ENCODE data around the gene CROCC2.

CROCC2 gene

GRCh38 chr2:240921311-240921994 is 15.3 kb downstream of the CROCC2 start:
- no peak for DNase-seq (ENCODE audit: low read depth)

GRCh38 chr2:240921995-240922244 is 15.8 kb downstream of the CROCC2 start:
- DNase-seq (ENCODE audit: low read depth): no peak

DNA sequence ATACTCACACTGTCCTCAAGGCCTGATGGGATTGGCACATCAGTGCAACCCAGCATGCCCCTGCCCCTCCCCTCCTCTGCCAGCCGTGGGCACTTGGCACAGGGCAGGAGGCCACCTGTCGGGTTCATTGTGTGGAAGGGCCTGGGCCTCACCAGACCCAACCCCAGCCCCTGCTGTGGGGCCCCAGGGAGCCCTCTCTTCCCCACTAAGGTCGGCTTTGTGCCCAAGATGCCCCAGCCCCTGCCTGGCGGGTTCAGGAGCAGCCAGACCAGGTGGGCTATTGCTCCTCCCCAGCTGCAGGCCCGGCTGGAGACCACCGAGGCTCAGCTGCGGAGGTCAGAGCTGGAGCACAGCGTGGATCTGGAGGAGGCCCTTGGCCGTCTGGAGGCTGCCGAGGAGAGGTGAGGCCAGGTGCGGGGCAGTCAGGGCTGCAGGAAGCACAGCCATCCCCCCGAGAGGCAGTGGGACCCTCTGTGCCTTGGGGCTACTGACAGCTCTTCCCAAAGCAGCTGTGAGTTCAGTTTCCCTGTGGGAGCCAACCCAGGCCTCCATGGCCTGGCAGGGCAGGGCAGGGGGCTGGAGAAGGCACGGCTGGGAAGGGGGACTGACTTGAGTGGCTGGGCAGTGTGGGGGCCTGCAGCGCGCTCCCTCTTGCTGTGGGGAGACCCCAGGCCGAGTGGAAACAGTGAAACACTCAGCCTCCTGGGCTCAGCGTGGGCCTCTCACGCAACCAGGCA is 16.3 kb downstream of the CROCC2 start:
- no peak for DNase-seq (ENCODE audit: low read depth)

GRCh38 chr2:240922982-240923537 is 16.9 kb downstream of the CROCC2 start:
- no peak for DNase-seq (ENCODE audit: low read depth)

DNA sequence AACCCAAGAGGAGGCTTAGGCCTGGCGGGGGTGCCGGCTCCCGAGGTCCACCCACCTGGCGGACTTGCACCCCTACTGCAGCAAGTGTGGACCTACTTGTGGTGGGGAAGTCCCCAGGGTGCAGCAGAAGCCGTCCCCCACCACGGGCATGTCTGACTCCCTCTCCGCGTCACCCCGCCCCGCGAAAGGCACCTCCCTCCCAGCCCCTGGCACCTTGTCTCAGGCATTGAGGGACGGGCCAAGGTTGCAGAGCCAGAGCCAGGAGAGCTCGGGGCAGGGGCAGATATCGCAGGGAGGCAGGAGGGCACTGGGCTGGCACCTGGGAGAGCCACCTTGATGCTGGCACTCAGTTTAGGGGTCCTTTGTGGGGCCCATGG is 19.0 kb downstream of the CROCC2 start:
- DNase-seq (ENCODE audit: low read depth): no peak

DNA sequence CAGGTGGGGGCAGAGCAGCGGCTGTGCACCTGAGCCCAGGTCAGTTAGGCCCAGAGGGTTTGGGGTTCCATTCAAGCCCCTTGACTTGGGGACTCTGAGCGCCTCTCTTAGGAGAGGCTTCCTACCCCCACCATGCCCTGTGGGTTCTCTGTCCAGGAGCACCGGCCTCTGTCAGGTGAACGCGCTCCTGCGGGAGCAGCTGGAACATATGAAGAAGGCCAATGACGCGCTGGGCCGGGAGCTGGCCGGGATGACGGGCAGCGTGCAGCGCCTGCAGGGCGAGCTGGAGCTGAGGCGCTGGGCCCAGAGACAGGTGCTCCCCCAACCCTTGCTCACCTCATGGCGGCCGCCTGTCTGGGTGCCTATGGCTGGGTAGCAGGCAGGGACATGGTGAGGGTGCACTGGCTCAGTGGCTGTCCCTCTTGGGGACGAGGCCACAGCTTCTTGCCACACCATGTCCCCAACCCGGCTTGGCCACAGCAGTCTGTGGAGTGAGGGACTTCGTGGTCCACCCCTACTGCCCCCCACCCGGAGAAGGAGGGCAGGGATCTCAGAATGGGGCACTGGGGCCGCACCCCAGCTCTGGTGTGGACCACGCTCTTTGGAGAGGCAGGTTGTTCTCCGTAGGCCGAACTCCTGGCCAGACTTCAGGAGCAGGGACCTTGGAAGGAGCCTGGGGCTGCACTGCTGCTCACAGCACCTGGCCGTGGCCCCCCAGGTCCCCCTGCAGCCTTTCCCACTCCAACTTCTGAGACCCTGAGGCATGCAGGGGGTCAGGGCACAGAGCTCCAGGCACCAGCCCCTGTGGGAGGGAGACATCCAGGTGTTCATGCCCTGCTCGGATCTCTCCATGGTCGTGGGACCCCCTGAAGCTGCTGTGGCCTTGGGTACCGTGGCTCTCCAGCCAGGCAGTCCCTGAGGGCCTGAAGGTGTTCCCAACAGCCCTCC is 19.7 kb downstream of the CROCC2 start:
- DNase-seq (ENCODE audit: low read depth): no peak

- DNase-seq (ENCODE audit: low read depth): no peak
Measured at GRCh38 chr2:240926516-240927389, 20.6 kb downstream of the CROCC2 start.

DNA sequence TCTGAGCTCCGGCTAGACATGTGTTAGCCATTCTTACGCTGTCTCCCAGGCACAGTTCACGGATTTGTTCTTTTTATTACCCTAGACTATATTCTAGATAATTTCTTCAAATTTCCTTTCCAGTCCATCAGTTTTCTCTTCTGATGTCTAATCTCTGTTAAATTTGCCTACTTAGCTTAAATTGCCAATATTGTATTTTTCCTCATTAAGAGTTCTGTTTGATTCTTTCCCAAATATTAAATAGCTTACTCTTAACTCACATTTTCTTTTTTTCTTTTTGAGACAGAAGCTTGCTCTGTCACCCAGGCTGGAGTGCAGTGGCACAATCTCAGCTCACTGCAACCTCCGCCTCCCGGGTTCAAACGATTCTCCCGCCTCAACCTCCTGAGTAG is 21.2 kb downstream of the CROCC2 start:
- no peak for DNase-seq (ENCODE audit: low read depth)

DNA sequence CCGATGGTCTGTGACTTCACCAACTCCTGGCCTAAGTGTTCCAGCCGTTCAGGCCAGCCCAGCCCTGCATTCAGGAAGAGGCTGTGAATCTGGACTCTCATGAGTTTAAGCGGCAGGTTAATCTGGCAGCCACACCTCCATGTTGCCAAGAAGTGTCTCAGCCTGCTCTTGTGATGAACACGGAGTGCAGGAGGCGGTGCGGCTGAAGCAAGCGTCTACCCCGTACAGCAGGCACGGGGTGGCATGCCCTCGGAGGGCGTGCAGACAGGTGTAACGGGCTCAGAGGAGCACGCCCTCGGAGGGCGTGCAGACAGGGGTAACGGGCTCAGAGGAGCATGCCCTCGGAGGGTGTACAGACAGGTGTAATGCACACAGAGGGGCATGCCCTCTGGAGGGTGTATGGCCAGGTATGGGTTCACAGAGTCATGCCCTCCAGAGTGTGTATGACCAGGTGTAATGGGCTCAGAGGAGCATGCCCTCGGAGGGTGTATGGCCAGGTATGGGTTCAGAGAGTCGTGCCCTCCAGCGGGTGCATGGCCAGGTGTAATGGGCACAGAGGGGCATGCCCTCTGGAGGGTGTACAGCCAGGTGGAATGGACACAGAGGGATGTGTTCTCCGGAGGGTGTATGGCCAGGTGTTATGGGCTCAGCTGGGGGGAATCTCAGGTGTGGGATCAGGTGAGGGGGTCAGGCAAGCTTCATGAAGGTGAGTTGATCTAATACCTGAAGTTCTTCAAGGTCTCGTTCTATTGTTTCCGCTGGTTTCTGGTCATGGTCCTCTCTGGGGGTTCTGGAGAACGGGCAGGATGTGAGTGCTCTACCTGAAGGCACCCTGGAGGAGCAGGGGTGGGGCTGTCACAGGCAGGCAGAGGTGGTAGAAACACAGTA is 22.6 kb downstream of the CROCC2 start:
- no peak for DNase-seq (ENCODE audit: low read depth)

DNA sequence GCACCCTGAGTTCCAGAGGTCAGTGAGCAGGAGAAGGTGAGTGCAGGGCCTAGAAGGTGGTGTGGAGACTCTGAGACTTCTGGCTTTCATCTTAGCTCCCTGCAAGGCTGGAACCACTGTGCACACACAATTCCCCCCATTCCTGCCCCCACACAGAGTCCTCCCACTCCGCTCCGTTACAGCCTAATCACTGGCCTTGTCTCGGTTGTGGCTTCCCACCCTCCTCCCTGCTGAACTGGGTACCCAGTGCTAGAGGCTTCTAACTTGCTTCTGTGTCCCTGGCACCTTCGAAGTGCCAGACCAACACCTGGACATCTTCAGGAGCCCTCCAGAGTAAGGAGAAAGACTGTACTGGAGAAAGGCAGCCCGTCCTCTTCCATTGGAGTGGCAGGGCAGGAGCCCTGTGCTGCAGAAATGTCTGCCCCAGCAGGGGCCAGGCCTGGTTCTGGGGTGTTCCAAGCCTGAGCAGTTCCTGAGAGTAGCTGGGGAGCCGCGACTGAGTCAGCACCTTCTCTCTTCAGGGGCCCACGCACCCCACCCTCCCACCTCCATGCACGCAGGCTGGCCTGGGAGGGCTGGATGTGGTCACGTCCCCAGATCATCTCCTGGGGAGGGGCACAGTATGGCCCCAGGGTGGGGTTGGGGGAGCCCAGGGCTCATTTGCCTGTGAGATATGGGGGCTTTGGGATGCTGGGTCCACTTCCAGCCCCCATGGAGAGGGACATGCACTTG is 23.4 kb downstream of the CROCC2 start:
- DNase-seq (ENCODE audit: low read depth): no peak

DNA sequence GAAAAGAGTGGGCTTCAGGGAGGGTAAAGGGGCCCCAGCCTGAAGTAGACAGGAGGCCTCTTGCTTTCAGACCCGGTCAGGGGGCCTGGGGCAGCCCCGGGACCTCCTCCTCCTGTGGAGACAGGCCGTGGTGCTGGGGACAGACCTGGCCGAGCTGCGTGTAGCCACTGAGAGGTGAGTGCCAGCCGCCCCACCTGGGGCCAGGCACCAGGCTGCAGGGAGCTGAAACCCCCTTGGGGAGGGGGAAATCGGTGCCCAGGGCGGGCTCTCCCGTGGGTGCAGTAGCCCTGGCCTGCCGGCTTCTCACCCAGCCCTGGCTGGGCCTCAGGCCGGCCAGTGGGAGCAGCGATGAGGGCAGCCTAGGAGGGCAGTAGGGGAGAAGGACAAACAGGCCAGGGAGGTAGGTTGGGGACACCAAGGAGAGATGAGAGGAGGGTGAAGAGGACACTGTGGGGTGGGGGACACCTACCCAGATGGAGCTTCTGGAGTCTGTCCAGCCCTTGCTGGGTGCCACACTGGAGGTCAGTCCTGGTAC is 24.0 kb downstream of the CROCC2 start:
- DNase-seq (ENCODE audit: low read depth): no peak

GRCh38 chr2:240930631-240931318 is 24.6 kb downstream of the CROCC2 start:
- no peak for DNase-seq (ENCODE audit: low read depth)

DNA sequence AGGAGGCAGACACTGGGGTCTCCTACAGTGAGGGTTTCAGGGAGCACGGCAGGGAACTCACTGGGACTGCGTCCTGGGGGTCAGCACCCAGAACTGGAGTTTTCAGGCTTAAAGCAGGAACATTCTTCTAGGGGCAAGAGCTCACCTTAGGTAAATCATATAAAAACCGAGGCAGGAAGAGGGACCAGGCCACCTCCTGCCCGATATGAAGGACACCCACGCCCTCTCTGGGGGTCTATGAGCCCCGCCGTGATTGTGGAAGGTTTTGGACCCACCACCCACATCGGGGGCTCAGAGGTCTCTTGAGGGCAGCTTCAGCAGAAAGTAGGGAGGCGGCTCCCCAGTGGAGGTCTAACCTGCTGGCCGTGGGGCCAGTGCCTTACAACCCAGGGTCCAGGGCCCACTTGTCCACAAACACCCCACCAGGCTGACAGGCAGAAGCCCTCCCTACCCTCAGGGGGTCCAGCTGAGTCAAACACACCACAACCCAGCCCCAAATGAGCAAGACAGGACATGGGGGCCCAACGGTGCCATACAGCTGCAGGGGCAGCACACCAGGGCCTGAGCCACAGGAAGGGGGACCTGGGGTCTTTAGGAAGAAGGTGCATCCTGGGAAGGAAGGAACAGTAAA is 25.3 kb downstream of the CROCC2 start:
- DNase-seq (ENCODE audit: low read depth): no peak

DNA sequence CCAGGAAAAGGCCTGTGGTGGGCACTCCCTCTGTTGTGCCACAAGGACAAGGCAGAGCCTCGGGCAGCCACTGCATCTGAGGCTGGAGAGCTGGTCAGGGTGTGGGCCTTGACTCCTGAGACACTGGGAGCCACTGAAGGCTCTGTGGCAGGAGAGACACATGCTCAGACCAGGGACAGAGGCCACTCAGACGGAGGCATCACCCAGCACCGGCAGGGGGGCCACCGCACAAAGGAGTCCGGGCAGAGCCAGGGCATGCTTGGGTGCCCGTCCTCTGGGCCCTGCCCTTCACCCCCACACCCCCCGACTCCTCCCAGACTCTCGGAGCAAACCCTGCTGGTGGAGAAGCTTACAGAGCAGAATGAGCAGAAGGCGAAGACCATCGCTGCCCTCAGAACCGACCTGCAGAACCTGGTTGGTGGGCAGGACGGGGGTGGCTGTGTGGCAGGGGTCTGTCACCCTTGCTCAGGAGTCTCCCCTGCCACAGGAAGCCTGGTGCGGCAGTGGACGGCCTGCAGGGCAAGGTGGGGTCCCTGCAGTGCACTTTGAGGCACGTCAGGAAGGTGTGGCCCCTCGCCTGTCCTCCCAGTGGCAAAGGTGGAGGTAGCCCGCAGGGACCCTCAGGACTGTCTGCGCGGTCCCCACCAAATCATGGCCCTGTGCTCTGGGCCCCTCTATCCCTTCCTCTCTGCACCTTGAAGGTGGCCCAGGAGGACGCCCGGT is 26.0 kb downstream of the CROCC2 start:
- DNase-seq (ENCODE audit: low read depth): no peak

- no peak for DNase-seq (ENCODE audit: low read depth)
Measured at GRCh38 chr2:240932724-240933047, 26.6 kb downstream of the CROCC2 start.

DNA sequence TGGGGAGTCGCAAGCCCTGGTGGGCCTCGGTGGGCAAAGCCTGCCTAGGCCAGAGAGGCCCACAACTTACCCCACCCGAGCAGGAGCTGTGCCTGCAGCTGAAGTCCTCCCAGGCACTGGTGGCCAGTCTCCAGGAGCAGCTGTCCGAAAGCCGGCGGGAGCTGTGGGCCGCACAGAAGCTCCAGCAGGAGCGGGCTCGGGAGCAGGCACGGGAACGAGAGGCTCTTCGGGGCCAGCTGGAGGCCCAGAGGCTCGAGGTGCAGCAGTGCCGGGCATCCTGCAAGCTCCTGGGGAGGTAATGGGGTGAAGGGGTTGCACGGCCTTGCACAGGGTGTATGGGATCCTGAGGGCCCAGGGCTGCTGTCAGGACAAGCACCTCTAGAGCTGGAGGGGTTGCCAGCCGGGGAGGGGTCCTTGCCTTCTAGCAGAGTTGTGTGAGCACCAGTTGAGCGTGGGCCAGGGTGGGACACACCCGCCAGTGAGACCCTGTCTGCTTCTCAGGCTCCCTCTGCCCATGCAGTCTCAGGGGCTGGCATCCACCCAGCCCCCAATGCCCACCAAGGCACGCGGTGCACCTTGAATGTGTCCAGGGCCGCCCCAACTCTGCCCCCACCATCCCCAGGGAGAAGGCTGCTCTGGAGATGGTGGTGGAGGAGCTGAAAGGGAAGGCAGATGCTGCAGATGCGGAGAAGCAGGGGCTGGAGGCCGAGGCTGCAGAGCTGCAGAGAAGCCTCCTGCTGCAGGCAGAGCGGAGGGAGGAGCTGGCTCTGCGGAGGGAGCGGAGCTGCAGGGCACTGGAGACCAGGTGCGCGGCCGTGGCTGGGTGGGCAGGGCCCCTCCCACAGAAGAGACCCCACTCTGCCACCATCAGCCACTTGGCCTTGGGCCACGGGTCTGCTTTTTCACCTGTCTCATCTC is 27.2 kb downstream of the CROCC2 start:
- no peak for DNase-seq (ENCODE audit: low read depth)
